Measurements from ENCODE around the gene IL1RL1.

DNA sequence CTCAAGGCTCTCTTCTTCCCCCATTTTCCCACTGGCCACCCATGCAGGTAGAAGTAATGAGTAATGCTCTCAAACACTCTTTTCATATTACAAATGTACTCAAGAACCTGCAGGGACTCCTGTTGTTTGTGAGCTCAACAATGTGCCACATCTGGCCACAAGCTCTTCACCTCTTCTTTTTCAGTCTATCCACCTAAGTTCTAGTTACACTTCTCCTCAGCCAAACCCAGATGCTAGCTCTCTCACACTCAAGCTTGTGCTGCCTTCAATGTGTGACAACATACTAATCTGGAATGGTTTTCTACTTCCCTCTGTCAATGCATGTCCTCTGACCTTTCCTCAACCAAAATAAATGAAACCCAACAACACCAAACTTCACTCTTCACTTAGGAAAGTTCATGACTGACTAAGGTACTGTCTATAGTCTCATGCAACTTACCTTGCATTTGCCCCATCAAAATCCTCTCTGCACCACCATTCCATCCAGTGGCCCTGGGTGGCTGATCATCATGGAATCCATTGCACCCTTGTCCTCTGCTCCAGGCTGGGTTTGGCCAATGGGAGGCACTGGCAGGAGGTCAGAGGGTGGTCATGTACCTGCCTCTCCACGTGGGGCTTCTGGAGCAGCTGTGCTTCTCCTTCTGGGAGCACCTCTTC is 38.9 kb downstream of the IL1RL1 start:
- TF ChIP-seq, protein P1, sequence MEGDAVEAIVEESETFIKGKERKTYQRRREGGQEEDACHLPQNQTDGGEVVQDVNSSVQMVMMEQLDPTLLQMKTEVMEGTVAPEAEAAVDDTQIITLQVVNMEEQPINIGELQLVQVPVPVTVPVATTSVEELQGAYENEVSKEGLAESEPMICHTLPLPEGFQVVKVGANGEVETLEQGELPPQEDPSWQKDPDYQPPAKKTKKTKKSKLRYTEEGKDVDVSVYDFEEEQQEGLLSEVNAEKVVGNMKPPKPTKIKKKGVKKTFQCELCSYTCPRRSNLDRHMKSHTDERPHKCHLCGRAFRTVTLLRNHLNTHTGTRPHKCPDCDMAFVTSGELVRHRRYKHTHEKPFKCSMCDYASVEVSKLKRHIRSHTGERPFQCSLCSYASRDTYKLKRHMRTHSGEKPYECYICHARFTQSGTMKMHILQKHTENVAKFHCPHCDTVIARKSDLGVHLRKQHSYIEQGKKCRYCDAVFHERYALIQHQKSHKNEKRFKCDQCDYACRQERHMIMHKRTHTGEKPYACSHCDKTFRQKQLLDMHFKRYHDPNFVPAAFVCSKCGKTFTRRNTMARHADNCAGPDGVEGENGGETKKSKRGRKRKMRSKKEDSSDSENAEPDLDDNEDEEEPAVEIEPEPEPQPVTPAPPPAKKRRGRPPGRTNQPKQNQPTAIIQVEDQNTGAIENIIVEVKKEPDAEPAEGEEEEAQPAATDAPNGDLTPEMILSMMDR (IDR thresholded peaks at IDR 0.05): no peak
- TF ChIP-seq EP300 (IDR thresholded peaks at IDR 0.05) (no peak), POLR2A (IDR thresholded peaks at IDR 0.05) (no peak)

All from suprapubic skin (tissue), 3 donors.